Retinal pigment epithelial cell (primary cell): ENCODE measurements around the gene ZXDC.

Experiments
- DNase-seq: peaks from one replicate; pipeline ENCODE4 v3.0.0-alpha.2; 2010; ENCODE audit warnings: low read depth
- H3K4me3 ChIP-seq: 2 replicates; pipeline ENCODE4 v1.5.1; 2011; ENCODE audit warnings: mild to moderate bottlenecking, low read length, control low read depth, moderate library complexity
- CTCF ChIP-seq: conservative IDR thresholded peaks from 2 replicates; pipeline ENCODE4 v1.5.1; 2011; ENCODE audit warnings: low read depth, low read length, control low read depth, inconsistent platforms

Gene ZXDC

DNA sequence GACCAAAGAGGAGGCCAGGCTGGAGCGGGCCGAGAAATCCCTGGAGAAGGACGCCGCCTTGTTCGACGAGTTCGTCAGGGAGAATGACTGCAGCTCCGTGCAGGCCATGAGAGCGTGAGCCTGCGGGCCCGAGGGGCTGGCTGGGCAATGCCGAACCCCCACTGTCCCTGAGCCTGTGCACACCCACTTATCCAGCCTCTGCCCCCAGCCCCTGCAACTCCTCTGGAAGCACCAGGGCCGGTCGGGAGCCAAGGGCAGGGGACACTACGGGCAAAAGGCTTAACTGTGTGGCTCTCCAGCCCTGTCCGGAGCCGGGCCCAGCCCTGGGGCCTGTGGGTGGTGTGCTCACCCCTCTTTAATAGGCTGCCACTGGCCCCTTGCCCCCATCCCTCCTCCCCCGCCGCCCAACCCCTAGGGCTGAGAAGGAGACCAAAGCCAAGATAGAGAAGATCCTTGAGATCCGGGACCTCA, 57.0 kb downstream of the ZXDC start:
- H3K4me3 ChIP-seq, result no peak overlapping the region
- DNase-seq, result no peak
- no peak for TF ChIP-seq CTCF

GRCh38 chr3:126417981-126418530, 57.6 kb downstream of the ZXDC start:
- H3K4me3 ChIP-seq, result no peak overlapping the region
- no peak for TF ChIP-seq CTCF
- DNase-seq, result no peak

DNA sequence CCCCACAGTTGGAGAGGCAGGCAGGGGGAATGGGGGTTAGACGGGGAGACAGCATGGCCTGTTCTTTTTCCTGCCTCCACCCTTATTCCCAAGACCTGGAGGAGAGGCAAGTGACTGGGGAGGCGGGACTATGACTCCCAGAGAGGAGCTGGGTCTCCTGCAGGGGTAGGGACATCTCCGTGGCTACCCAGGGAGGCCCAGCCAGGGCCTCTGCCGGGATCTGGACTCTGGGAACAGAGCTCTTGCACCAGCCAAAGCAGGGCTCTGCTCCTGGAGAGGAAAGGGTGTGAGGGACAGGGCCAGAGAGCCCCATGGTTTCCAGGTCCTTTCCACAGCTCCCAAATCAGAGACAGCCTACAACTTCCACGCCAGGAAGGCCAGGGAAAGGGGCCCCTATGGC, 58.2 kb downstream of the ZXDC start:
- no peak for DNase-seq
- no peak for TF ChIP-seq CTCF
- no peak overlapping the region for H3K4me3 ChIP-seq

DNA sequence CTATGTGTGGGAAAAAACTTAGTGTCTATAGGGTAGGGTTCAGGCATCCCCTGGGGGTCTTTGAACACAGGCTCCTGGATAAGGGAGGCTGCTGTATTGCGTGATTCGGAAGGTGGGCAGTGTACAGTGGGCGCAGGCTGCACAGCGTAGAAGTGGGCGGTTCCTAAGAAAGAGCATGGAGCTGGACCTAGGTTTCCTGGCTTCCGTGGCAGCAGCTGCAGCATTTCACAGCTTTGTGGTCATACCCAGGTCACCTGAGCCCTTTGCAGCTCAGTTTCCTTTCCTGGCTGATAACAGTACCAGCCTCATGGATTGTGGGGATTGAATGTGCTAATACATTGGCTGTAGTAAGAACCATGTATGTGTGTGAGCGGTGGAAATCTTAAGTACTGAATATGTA, 58.7 kb downstream of the ZXDC start:
- DNase-seq, result peak; percentile 42
- no peak overlapping the region for H3K4me3 ChIP-seq
- TF ChIP-seq CTCF, result no peak

GRCh38 chr3:126415661-126416591, 59.8 kb downstream of the ZXDC start:
- TF ChIP-seq CTCF, result no peak
- DNase-seq, result no peak
- no peak overlapping the region for H3K4me3 ChIP-seq

DNA sequence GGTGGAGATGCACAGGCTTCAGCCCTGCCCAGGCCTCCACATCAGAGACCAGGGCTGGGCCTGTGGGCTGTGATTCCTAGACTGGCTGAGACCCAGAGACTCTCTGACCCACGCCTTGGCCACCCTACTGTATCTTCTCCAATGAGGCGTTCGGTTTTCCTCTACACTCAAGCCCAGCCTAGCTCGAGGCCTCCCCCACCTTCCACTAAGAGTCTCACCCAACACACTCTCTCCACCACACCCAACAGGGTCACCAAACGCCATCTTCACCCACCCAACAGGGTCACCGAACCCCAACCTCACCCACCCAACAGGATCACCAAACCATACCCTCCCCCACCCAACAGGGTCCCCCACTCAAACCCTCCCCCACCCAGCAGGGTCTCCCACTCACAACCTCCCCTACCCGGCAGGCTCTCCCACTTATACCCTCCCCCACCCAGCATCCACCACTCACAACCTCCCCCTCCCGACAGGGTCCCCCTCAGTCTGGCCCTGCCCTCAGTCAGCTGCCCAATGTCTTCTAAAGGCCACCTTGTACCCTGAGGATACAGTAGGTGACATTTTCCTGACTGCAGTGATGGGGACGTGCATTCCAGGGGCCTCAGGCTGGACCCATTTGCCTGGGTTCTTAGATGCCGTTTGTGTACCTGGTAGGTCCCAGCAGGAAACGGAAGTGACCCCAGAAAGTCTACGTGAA, 60.6 kb downstream of the ZXDC start:
- no peak for DNase-seq
- no peak overlapping the region for H3K4me3 ChIP-seq
- TF ChIP-seq CTCF, result no peak
